Measurements from ENCODE around the gene ALKAL2.

Gene ALKAL2

DNA sequence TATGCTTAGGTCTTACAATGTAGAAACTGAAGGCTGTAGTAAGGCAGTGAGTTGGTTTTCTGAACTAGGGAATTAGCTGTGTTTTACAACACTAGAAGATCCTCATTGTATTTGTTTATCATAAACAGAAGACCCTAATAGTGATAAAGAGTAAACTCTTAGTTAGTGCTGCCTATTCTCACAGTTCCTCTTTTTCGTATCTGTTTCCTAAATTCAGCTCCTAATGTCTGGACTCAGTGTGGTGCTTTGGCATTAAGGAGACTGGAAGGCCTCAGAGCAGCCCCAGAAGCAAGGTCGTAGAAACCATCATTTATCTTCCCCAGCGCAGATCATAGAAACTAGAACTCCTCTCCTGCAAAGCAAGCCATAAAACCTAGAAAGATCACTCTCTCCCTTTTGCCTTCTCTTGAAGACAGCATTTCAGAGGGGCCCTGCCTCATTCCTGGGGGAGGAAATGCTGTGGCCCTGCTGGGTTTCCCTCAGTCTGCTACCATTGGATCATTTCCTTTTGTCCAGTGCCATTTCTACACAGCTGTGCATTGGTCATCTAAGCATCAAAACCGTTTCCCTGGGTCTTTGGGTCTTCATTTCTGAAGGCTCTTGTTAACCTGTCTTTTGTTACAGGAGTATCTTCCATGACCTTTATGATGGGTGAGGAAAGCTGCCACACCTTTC is 18.4 kb downstream of the ALKAL2 start:
- DNase-seq: no peak

DNA sequence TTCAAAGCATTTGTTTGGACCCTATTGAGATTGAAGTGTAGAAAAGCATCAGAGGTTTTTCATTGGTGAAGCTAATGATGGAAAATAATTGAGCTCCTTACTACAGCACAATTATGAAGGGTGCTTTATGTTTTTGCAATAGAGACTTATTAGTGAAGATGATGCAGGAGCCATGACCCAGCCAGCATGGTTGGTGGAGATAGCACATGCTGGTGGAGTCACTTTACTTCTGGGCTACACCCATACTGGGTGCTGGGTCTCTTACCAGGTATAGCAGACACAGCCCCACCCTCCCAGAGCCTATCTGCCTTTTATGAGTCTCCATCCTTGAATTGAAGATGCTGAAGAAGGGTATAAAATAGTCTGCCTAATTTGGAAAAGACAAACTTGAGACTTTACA is 19.6 kb downstream of the ALKAL2 start:
- DNase-seq: no peak

DNA sequence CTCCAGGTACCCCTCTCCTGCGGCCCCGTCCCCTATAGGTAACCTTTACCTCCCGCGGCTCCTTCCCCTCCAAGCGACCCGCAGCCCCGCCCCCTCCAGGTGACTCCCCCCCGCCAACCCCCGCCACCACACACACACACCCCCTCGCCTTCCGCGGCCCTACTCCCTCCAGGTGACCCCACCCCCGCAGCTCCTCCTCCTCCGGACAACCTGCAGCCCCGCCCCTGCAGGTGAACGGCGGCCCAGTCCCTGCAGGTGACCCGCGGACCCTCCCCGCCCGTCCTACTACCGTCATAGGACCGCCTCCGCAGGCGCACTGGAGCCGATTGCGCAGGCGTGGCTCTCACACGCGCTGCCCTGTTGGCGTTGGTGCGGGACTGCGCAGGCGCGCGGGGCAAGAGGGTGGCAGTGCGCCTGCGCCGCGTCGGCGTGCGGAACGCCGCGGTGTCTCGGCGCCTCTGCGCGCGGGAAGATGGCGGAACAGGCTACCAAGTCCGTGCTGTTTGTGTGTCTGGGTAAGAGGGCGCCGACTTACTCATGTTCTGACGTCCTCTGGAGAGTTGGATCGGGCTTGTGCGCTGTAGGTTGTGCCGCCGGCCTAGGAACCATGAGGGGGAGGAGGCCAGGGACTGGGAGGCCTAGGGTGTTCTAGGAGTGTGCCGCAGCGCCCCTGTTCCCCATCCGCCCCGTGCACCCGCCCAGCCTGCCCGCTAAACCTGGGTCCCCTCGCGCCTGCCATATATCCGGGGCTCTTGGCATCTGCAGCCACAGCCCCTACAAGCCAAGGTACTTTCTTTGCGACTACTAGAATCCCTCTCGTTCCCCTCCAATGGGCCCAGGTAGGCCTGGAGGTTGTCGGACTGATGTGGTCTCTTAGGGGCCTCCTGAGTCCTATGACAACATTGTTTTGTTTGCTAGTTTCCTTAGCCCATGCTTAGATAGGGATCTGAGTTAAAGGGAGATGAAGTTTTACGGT is 23.1 kb downstream of the ALKAL2 start, which contains the start of gene ACP1:
Gene ACP1 (plus strand): TSS at position 455 of the 976 bp plus-strand sequence. CDS start 18 bp downstream, at position 473.
- DNase-seq: peak; percentile 92 to 93

DNA sequence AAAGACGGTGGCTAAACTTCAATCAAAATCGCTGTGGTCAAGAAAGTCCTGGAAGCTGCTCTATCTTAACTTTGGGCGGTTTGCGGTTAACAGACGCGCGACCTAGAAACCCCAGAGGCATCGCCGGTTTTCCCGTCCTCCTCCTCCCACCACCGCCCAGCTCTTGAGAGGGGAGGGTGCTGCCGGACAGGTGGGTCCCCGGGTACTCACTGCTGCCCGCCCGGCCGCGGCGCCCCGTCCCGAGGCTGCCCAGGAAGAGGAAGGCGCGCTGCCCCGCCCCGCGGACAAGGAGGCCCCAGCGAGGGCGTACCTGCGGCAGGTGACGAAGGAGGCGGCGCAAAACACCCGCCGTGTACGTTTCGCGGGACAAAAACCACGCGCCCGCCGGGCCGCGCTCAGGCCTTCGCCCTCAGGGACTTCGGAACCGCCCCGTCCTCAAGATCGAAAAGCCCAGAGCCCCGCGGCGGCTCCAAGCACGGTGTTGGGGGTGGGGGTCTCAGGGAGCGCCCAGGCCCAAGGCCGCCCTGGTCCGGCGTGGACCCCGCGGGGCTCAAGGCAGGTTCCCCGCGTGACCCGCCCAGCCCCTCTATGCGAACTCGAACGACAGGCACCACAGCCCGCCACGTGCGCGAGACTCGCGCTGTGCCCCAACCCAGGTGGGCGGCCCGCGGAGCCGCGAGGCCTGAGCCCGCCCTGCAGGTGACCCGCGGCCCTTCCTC is 24.0 kb downstream of the ALKAL2 start, which contains the start of gene SH3YL1:
Gene SH3YL1 (minus strand): TSS at position 259 of the 719 bp plus-strand sequence. CDS start 48 bp downstream, at position 211.
- peak; percentile 54 to 59 for DNase-seq

DNA sequence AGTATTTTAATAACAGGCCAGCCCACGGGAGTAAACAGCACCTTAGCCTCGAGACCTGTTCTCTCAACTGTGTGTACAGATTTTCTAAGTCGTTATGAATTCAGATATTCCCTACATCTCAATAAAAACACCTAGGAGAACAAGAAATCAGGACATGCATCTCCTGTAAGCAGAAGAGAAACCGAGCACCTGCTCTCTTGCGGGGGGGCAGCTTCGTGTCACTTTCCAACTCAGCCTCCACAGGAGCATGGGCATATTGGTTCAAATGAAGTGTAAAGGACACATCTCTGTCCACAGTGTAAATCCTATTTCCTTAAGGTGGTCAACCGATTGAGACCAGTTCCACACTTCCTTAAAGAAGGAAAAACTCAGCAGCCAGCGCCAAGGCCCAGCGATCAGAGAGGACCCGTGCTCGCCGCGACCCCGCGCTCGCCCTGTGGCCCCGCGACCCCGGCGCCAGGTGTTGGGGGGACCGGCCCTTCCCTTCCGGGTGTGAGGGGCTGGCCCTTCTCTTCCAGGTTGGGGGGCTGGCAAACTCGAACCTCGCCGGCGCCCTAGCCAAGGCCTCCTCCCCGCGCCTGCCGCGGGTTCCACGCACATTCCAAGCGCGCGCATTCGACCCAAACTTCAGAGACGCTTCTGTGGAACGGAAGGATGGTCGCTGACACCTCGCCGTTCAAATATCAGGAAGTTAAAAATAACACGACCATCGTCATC is 24.7 kb downstream of the ALKAL2 start:
- DNase-seq: no peak

DNA sequence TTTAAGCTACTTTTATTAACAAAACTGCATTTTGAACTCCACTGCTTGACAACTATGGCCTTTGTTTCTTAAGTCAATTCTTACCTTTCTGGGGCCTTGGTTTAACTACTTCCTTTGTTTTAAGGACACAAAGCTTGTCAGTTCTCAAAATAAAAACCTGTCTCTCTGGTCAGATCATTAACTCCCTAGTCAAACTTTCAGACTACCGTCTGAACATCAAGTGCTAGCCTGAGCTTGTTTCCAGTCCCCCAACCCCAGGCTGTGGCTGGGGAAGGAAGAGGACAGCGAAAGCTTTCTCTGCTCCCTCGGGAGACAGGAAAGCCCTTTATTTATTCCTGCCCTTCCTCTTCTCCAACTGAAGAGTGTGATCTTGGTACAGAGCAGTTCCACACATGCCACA is 25.8 kb downstream of the ALKAL2 start:
- DNase-seq: no peak

DNA sequence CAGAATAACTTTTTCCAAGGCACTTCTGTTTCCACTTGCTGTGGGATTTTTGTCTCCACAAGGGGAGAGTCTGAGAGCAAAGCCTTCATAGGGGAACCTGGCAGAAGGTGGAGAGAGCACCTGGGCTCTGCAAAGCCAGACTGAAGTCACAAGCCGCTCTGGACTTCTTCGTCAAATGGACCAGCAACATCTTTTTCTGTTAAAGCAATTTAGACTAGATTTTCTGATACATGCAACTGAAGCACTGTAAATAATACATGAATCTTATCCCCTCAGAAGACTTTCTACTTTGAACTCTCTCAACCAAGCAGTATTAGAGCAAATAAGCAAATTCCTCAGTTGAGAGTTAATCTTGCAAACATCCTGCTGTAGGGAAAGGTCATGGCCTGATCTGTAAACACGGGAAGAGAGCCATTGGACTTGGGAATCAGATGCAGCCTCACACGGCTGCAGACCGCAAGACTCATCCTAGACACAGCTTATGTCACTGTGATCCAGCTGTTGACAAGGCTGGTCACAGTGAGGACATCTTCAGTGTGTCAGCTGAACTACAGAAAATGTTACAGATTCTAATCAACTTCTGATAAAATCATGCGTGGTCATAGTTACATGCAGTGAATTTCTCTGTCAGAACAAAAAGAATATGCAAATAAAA is 27.3 kb downstream of the ALKAL2 start:
- DNase-seq: no peak

DNA sequence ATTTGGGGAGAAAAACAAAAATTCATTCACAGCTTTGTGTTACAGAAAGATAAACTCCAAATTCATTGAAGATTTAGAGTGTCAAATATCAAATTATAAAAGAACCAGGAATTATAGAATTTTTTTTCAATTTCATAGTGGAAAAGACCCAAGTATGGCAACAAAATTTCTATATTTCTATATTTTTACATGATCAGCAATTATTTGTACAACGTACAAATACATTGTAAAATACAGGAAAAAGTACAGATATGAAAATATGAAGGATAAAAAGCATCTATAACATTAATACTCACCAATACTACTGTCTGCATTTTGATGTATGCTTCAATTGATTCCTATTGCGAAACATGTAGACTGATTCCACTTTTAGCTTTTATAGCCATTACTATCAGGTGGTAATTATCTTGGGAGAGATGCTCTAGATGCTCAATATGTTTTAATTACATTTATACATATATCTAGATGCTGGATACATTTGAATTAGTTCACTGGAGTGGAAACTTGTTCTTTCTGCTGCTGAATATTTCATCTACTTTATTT is 28.0 kb downstream of the ALKAL2 start:
- DNase-seq: no peak

DNA sequence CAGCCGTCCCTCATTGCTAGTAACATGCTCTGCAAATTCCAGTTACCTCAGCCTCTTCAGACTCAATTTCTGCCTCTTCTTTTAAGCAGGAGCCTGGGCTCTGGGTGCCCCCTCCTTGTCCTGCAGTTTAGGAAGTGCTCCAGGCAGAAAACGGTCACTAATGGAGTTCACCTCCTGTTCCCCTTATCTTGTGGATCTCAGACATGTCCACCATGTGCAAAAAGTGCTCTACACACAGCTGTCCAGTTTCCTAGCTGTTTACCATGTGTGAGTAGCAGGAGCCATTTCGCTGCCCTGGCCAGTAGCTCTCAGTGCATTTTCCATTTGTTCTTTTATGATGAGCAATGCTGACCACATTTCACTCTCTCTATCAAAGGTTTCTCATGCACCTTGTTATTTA is 29.0 kb downstream of the ALKAL2 start:
- no peak for DNase-seq

DNA sequence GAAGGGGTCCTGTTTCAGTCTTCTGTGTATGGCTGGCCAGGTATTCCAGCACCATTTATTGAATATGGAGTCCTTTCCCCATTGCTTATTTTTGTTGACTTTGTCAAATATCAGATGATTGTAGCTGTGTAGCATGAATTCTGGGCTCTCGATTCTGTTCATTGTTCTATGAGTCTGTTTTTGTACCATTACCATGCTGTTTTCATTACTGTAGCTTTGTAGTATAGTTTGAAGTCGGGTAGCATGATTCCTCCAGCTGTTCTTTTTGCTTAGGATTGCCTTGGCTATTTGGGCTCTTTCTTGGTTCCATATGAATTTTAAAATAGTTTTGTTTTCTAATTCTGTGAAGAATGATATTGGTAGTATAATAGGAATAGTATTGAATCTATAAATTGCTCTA is 30.0 kb downstream of the ALKAL2 start:
- DNase-seq: no peak

DNA sequence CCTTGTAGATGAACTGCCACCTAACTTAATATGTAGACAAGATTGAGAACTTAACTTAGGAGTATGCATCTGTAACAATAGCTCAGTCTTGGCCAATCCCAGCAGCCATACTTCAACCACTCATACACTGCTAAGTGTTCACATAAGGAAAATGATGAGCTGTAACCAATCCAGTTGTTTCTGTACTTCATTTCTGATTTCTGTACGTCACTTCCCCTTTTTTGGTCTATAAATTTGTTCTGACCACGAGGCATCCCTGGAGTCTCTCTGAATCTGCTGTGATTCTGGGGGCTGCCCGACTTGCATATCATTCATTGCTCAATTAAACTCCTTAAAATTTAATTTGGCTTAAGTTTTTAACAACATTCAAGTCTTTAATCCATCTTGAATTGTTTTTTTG is 30.5 kb downstream of the ALKAL2 start:
- no peak for DNase-seq

DNA sequence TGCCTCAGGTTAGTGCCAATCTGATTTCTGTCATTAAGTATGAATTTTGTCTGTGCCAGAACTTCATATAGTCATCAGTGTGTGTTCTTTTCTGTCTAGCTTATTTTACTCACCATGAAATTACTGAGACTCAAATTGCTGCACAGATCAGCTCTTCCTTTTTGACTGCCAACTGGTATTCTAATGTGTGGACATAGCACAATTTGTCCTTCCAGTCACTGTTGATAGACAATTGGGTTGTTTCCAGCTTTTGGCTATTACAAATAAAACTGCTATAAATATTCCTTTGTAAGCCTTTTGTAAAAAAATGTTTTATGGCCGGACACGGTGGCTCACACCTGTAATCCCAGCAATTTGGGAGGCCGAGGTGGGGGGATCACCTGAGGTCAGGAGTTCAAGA is 31.8 kb downstream of the ALKAL2 start:
- DNase-seq: no peak

DNA sequence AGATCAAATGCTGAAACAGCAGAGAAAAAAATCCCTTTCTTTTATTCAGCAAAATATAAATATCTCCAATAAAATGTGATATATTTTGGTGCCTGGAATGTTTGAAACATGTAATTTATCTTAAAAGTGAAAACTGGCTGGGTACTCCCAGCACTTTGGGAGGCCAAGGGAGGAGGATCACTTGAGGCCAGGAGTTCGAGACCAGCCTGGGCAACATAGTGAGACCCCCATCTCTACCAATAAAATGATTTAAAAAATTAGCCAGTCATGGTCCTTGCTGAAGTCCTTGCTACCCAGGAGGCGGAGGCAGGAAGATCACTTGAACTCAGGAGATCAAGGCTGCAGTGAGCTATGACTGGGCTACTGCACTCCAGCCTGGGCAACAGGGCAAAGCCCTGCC is 32.7 kb downstream of the ALKAL2 start:
- DNase-seq: no peak

DNA sequence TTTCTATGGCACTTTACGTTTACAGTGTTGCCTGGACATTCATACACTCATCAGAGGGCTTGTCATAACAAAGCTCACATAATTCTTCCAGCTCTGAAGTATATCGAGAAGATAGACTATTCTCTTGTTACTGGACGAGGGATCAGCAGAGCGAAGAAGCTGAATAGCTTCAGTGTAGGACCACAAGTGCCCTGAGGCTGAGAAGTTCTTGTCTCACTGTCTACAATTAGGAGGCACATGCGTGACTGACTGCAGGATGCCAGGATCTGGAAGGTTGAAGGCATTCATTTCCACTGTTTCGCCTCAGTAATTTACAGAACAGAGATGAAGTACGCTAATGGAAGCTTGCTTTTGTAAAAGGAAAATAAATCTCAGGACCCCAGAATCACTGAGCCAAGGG is 33.6 kb downstream of the ALKAL2 start:
- DNase-seq: no peak

DNA sequence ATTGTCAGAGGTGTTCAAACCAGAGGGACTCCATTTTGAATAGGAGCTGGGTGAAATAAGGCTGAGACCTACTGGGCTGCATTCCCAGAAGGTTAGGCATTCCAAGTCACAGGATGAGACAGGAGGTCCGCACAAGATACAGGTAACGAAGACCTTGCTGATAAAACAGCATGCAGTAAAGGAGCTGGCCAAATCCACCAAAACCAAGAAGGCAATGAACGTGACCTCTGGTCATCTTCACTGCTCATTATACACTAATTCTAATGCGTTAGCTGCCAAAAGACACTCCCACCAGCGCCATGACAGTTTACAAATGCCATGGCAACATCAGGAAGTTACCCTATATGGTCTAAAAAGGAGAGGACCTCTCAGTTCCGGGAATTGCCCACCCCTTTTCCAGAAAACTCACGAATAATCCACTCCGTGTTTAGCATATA is 34.7 kb downstream of the ALKAL2 start:
- no peak for DNase-seq

DNA sequence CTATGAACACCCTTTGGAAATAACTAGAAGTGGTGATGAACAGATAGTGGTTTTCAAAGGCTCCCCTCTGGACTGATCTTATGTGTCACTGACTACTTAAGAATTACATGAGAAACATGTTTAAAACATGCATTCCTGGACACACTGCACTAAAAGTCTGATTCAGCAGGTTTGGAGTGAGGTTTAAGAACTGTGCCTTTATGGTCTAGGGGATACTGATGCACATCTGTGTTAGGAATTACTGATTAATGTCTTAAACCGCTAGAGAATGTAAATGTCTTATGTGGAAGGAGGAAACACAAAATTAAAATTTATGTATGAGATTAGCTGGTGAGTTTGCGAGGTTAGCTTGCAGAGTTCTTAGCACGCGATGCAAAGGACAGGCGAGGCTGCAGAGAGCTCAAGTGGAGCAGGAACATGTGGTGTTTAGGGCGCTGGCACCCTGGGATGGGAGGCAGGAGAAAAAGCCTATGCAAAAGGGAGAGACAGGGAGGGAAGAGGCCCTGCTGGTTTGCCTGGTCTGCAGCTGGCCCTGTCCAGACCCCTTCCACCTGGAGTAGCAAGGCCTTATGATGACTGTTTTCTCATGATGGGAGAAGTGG is 35.8 kb downstream of the ALKAL2 start:
- DNase-seq: no peak

DNA sequence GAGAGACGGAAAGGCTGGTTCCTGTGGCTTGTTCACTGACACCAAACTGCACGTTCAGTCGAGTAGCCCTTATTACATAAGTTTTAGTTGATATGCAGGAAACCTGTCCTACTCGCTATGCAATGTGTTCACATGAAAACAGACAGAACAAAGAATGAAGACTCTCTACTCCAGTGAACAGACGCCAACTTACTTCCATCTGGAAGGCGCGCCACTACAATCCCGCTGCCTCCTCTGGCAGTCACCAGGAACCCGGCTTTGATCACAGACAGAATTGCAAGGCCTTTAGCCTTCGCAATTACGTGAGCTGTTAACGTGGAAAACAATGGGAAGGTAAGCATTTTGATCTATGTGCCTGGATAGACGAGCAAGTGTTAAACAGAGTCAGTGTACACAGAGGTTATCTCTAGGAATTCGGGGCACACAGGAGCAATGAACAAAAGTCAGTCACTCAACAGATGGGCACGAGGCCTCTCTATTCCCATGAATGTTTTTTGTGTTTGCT is 38.3 kb downstream of the ALKAL2 start:
- no peak for DNase-seq

DNA sequence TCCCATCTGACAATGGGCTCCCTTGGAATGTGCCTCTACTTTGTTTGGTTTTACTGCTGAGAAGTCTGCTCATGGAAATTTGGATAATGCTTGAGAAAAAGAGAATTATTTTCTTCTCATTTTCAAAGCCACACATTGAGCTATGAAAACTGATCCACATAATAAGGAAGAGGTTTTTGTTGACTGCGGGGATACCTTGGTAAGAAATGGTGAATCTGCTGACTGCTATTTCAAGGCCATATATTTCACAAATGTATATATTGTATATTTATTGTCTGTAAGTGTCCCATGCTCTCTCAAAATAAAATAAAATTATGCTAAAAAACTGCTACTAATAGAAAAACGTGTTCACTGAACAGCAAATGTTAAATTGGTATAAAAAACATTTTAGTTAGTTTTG is 39.2 kb downstream of the ALKAL2 start:
- no peak for DNase-seq

DNA sequence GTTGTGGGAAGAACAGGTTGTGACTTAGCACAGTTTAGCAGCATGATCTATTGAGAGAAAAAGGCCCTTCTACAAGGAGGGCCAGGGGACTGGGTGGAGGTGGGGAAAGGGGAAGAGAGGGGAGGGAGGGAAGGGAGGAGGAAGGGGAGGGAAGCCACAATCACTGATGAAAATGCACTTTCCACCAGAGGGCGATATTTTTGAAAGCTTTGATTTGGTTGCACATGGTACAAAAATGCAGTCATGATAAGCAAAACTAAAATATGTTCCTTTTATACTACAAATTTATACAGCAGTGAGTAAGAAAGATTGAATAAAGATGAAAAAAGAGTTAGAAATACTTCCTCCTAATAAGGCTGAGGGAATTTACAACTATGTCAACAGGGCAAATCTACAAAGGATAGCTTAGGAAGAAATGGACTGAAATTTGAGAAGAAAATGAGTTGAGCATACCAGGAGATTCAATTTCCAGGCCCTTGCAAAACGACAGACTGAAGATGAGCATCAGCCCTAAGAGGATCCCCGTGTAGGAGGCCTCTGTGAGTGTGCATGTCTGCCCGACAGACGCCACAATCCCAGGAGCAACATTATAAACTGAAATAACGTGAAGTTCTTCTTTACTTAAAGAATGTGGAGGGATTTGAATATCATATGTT is 41.3 kb downstream of the ALKAL2 start:
- DNase-seq: no peak

DNA sequence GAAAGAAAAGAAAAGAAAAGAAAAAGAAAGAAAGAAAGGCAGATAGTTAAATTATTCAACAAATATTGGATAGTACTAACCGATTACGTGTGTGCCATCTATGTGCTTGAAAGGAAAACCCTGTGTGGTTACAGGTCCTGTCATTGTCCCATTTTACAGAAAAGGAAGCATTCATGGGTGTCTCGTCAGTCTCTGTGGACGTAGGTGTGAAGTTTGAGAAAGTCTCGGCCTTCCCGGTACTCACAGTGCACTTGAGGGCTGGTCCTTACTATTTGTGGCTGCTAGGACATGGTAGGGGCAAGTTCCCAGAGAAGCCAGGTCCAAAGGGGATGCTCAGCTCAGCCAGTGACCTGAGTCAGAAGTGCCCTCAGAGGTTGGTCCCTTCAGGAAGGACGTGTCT is 43.3 kb downstream of the ALKAL2 start:
- DNase-seq: no peak

Measured in activated CD4-positive, alpha-beta T cell treated with anti-CD3 and anti-CD28 coated beads, Interleukin-2, amount 50 U/mL, for 4 hours (primary cell).